ENCODE results near the gene PADI3.

- TF ChIP-seq CTCF (IDR thresholded peaks at IDR 0.05; ENCODE audit: control extremely low read depth in 1 of 3, insufficient read depth in 1 of 3, low read depth in 1 of 3, low read length in 3 of 3) (no peak), EP300 (IDR thresholded peaks at IDR 0.05; ENCODE audit: borderline replicate concordance in 1 of 2, low read depth in 2 of 2, low read length in 2 of 2) (no peak), SP2 (IDR thresholded peaks at IDR 0.05; ENCODE audit: low read length) (no peak), ASH2L (IDR thresholded peaks at IDR 0.05; ENCODE audit: low read length) (no peak), POLR2A (IDR thresholded peaks at IDR 0.05; ENCODE audit: control extremely low read depth in 1 of 2, low read depth in 2 of 2, low read length in 2 of 2) (no peak), CHD2 (IDR thresholded peaks at IDR 0.05; ENCODE audit: low read length) (no peak), MAX (IDR thresholded peaks at IDR 0.05) (no peak)
These were observed 59.0 kb downstream of the PADI3 start, which contains the start of gene PADI4 for GRCh38 chr1:17307946-17308345.

All from H1 (cell line).